SK-N-SH treated with all-trans-retinoic acid at 6 μM for 48 hours (cell line): ENCODE measurements around the gene MYL9.

Experiments used
- ARNTL ChIP-seq: fragments of 450-650 bp; formaldehyde crosslinking; IDR thresholded peaks from 2 replicates; pipeline ENCODE4 v1.5.0; 2020; ENCODE audit warnings: low read depth, mild to moderate bottlenecking, moderate library complexity, borderline replicate concordance
- CSDC2 ChIP-seq: fragments of 250-450 bp; sonication (Bioruptor Pico); IDR thresholded peaks from 2 replicates; pipeline ENCODE4 v1.5.0; 2020; ENCODE audit warnings: mild to moderate bottlenecking, moderate library complexity
- ISL1 ChIP-seq: fragments of 250-450 bp; sonication (Bioruptor Pico); IDR thresholded peaks from 2 replicates; pipeline ENCODE4 v2.1.2; 2022; ENCODE audit warnings: mild to moderate bottlenecking, moderate library complexity
- OSR1 ChIP-seq: fragments of 250-450 bp; sonication (Bioruptor Pico); IDR thresholded peaks from 2 replicates; pipeline ENCODE4 v1.8.0; 2022; ENCODE audit warnings: moderate library complexity, mild to moderate bottlenecking, inconsistent platforms
- RARB ChIP-seq: fragments of 250-450 bp; sonication (Bioruptor Pico); IDR thresholded peaks from 2 replicates; pipeline ENCODE4 v1.8.0; 2021; ENCODE audit warnings: mild to moderate bottlenecking, moderate library complexity
- SNAI2 ChIP-seq: fragments of 250-450 bp; sonication (Bioruptor Pico); IDR thresholded peaks from 2 replicates; pipeline ENCODE4 v1.5.0; 2020; ENCODE audit warnings: mild to moderate bottlenecking, moderate library complexity
- ZFP30 ChIP-seq: fragments of 450-650 bp; formaldehyde crosslinking; IDR thresholded peaks from 2 replicates; pipeline ENCODE4 v1.5.0; 2022; ENCODE audit warnings: mild to moderate bottlenecking, moderate library complexity
- ZNF70 ChIP-seq: fragments of 450-650 bp; formaldehyde crosslinking; IDR thresholded peaks from 2 replicates; pipeline ENCODE4 v1.5.0; 2020; ENCODE audit warnings: mild to moderate bottlenecking, moderate library complexity
- ZNF8 ChIP-seq: fragments of 450-650 bp; formaldehyde crosslinking; IDR thresholded peaks from 2 replicates; pipeline ENCODE4 v1.5.0; 2020; ENCODE audit warnings: mild to moderate bottlenecking, moderate library complexity
- TF ChIP-seq, protein P1 (sequence below): fragments of 250-450 bp; sonication (Bioruptor Pico); IDR thresholded peaks from 2 replicates; pipeline ENCODE4 v1.8.0; 2020; ENCODE audit warnings: mild to moderate bottlenecking, moderate library complexity, borderline replicate concordance
- TF ChIP-seq, protein P2 (sequence below): fragments of 250-450 bp; sonication (Bioruptor Pico); IDR thresholded peaks from 2 replicates; pipeline ENCODE4 v1.8.0; 2021; ENCODE audit warnings: low read depth, mild to moderate bottlenecking, moderate library complexity, borderline replicate concordance
- TF ChIP-seq, protein P3 (sequence below): fragments of 250-450 bp; sonication (Bioruptor Pico); IDR thresholded peaks from 2 replicates; pipeline ENCODE4 v1.5.1; 2020; ENCODE audit warnings: low read depth, mild to moderate bottlenecking, moderate library complexity
- TF ChIP-seq, protein P4 (sequence below): fragments of 250-450 bp; sonication (Bioruptor Pico); IDR thresholded peaks from 2 replicates; pipeline ENCODE4 v1.5.0; 2020; ENCODE audit warnings: mild to moderate bottlenecking, moderate library complexity
- TF ChIP-seq, protein P5 (sequence below): fragments of 250-450 bp; sonication (Bioruptor Pico); IDR thresholded peaks from 2 replicates; pipeline ENCODE4 v1.5.1; 2021; ENCODE audit warnings: mild to moderate bottlenecking, moderate library complexity

DNA sequence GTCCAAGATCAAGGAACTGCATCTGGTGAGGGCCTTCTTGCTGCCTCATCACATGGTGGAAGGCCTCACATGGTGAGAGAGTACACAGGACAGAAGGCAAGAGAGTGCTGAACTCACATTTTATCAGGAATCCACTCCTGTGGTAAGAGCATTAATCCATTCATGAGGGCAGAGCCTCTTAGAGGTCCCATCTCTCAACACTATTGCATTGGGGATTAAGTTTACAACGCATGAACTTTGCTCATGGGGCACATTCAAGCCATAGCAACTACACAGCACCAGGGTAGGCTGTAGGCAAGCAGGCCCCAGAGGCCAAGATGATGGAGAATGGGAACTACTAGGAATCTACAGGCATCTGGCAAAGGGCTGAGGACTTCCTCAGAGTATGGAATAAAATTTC is 22.1 kb downstream of the MYL9 start:
- TF ChIP-seq RARB (CRISPR knock-in tag), result no peak
- TF ChIP-seq, protein P1, sequence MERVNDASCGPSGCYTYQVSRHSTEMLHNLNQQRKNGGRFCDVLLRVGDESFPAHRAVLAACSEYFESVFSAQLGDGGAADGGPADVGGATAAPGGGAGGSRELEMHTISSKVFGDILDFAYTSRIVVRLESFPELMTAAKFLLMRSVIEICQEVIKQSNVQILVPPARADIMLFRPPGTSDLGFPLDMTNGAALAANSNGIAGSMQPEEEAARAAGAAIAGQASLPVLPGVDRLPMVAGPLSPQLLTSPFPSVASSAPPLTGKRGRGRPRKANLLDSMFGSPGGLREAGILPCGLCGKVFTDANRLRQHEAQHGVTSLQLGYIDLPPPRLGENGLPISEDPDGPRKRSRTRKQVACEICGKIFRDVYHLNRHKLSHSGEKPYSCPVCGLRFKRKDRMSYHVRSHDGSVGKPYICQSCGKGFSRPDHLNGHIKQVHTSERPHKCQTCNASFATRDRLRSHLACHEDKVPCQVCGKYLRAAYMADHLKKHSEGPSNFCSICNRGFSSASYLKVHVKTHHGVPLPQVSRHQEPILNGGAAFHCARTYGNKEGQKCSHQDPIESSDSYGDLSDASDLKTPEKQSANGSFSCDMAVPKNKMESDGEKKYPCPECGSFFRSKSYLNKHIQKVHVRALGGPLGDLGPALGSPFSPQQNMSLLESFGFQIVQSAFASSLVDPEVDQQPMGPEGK, result no peak
- no peak for TF ChIP-seq ZNF8 (CRISPR knock-in tag)
- no peak for TF ChIP-seq ZFP30
- no peak for TF ChIP-seq ISL1 (CRISPR knock-in tag)
- TF ChIP-seq SNAI2 (CRISPR knock-in tag), result no peak
- TF ChIP-seq, protein P2, sequence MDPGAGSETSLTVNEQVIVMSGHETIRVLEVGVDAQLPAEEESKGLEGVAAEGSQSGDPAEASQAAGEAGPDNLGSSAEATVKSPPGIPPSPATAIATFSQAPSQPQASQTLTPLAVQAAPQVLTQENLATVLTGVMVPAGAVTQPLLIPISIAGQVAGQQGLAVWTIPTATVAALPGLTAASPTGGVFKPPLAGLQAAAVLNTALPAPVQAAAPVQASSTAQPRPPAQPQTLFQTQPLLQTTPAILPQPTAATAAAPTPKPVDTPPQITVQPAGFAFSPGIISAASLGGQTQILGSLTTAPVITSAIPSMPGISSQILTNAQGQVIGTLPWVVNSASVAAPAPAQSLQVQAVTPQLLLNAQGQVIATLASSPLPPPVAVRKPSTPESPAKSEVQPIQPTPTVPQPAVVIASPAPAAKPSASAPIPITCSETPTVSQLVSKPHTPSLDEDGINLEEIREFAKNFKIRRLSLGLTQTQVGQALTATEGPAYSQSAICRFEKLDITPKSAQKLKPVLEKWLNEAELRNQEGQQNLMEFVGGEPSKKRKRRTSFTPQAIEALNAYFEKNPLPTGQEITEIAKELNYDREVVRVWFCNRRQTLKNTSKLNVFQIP (CRISPR knock-in tag), result no peak
- no peak for TF ChIP-seq ZNF70 (CRISPR knock-in tag)
- TF ChIP-seq, protein P3, sequence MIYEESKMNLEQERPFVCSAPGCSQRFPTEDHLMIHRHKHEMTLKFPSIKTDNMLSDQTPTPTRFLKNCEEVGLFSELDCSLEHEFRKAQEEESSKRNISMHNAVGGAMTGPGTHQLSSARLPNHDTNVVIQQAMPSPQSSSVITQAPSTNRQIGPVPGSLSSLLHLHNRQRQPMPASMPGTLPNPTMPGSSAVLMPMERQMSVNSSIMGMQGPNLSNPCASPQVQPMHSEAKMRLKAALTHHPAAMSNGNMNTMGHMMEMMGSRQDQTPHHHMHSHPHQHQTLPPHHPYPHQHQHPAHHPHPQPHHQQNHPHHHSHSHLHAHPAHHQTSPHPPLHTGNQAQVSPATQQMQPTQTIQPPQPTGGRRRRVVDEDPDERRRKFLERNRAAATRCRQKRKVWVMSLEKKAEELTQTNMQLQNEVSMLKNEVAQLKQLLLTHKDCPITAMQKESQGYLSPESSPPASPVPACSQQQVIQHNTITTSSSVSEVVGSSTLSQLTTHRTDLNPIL (CRISPR knock-in tag), result no peak
- TF ChIP-seq, protein P4, sequence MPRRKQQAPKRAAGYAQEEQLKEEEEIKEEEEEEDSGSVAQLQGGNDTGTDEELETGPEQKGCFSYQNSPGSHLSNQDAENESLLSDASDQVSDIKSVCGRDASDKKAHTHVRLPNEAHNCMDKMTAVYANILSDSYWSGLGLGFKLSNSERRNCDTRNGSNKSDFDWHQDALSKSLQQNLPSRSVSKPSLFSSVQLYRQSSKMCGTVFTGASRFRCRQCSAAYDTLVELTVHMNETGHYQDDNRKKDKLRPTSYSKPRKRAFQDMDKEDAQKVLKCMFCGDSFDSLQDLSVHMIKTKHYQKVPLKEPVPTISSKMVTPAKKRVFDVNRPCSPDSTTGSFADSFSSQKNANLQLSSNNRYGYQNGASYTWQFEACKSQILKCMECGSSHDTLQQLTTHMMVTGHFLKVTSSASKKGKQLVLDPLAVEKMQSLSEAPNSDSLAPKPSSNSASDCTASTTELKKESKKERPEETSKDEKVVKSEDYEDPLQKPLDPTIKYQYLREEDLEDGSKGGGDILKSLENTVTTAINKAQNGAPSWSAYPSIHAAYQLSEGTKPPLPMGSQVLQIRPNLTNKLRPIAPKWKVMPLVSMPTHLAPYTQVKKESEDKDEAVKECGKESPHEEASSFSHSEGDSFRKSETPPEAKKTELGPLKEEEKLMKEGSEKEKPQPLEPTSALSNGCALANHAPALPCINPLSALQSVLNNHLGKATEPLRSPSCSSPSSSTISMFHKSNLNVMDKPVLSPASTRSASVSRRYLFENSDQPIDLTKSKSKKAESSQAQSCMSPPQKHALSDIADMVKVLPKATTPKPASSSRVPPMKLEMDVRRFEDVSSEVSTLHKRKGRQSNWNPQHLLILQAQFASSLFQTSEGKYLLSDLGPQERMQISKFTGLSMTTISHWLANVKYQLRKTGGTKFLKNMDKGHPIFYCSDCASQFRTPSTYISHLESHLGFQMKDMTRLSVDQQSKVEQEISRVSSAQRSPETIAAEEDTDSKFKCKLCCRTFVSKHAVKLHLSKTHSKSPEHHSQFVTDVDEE, result no peak
- no peak for TF ChIP-seq OSR1
- TF ChIP-seq, protein P5, sequence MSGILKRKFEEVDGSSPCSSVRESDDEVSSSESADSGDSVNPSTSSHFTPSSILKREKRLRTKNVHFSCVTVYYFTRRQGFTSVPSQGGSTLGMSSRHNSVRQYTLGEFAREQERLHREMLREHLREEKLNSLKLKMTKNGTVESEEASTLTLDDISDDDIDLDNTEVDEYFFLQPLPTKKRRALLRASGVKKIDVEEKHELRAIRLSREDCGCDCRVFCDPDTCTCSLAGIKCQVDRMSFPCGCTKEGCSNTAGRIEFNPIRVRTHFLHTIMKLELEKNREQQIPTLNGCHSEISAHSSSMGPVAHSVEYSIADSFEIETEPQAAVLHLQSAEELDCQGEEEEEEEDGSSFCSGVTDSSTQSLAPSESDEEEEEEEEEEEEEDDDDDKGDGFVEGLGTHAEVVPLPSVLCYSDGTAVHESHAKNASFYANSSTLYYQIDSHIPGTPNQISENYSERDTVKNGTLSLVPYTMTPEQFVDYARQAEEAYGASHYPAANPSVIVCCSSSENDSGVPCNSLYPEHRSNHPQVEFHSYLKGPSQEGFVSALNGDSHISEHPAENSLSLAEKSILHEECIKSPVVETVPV (CRISPR knock-in tag), result no peak
- no peak for TF ChIP-seq ARNTL (CRISPR knock-in tag)
- no peak for TF ChIP-seq CSDC2 (CRISPR knock-in tag)
